HT1080 (cell line): Measurements from ENCODE around the gene PSMC2. TPM values are rescaled to one million over a fixed set of nuclear protein-coding genes. Genes with fewer than 3 reads are reported as not detected.

Experiments
- small RNA-seq: library from RNA; depleted of rRNA; stranded (forward); fragments of <200 nt; gene quantifications from one replicate; pipeline ENCODE3, GENCODE V24; 2014
- total RNA-seq: library from RNA; depleted of rRNA; stranded (reverse); fragments of >200 nt; shearing (Covaris generic); gene quantifications from 2 replicates; pipeline ENCODE4 v1.2.3, GENCODE V29; 2014; rRNA removed

The PSMC2 gene
- total RNA-seq, 1 experiment from 2014 or later, result 237 TPM

Small RNA genes within 50 kb of the gene (small RNA-seq; reads per million reads assigned to genes)
- gene RPS29P16, result not detected

Other genes with a start within 250 kb of the PSMC2 start
- 3.6 and 5.0 TPM in 2 replicates for gene NAPEPLD, start 198.5 kb upstream of the PSMC2 start, total RNA-seq
- 65.4 and 68.6 TPM in 2 replicates for gene PMPCB, start 50.2 kb upstream of the PSMC2 start, total RNA-seq
- gene DNAJC2, start 2.9 kb upstream of the PSMC2 start, total RNA-seq, result 29.0 and 31.0 TPM in 2 replicates
- gene SLC26A5, start 98.6 kb downstream of the PSMC2 start, total RNA-seq, result not detected in 2 replicates